Gastrocnemius medialis (tissue), 4 donors: Measurements from ENCODE around the gene FDX1. TPM values are rescaled to one million over a fixed set of nuclear protein-coding genes. Genes with fewer than 3 reads are reported as not detected.

Source experiments
- ATAC-seq, 2 donors: fragments of 150-250 bp; one replicate each; pipeline ENCODE4 v1.9.1; 2016
- DNase-seq, 2 donors: peaks; one replicate each; pipeline ENCODE4 v3.0.0-alpha.2; 2019
- H3K27ac ChIP-seq, 4 donors: fragments of 200-600 bp; sonication (generic); 1 replicate in 1 of 4; 2 replicates in 3 of 4; pipeline ENCODE4 v1.5.1; 2016 to 2018; ENCODE audit warnings: mild to moderate bottlenecking in 2 of 4, moderate library complexity in 1 of 4
- H3K27me3 ChIP-seq, 3 donors: fragments of 200-600 bp; sonication (generic) in 2 of 3; 1 replicate in 1 of 3; 2 replicates in 2 of 3; pipeline versions ENCODE4 v1.5.1 to v1.6.0; 2016 to 2019; ENCODE audit warnings: mild to moderate bottlenecking in 1 of 3, moderate library complexity in 1 of 3
- H3K36me3 ChIP-seq, 2 donors: fragments of 200-600 bp; sonication (generic) in 1 of 2; one replicate each; pipeline ENCODE4 v1.5.1; 2017 to 2018
- H3K4me1 ChIP-seq, 2 donors: fragments of 200-600 bp; sonication (generic) in 1 of 2; one replicate each; pipeline ENCODE4 v1.5.1; 2016 to 2017; ENCODE audit warnings: mild to moderate bottlenecking in 2 of 2
- H3K4me3 ChIP-seq, 4 donors: fragments of 200-600 bp; sonication (generic) in 3 of 4; 1 replicate in 1 of 4; 2 replicates in 3 of 4; pipeline ENCODE4 v1.5.1; 2016 to 2019; ENCODE audit warnings: mild to moderate bottlenecking in 2 of 4
- H3K9me3 ChIP-seq, 3 donors: fragments of 200-600 bp; sonication (generic) in 2 of 3; 1 replicate in 1 of 3; 2 replicates in 2 of 3; pipeline ENCODE4 v1.5.1; 2016 to 2019
- POLR2A ChIP-seq, 2 donors: fragments of 450-650 bp; IDR thresholded peaks; one replicate each; pipeline ENCODE4 v1.6.1; 2017; ENCODE audit warnings: antibody characterized with exemption in 2 of 2, mild to moderate bottlenecking in 2 of 2, moderate library complexity in 2 of 2
- in situ Hi-C, 4 donors: fragments of 200-750 bp; cut with MboI; loops; one replicate each; pipeline versions ENCODE4 v1.15.0 to v1.8.0; 2017; ENCODE audit warnings: low sequenced_read_pairs in 4 of 4
- intact Hi-C: fragments of 100-400 bp; cut with DNase I; formaldehyde crosslinking; loops from one replicate; pipeline ENCODE4 v1.15.1; 2023; ENCODE audit warnings: low total_unique reads
- total RNA-seq, 4 donors: library from RNA; depleted of rRNA; stranded (reverse); fragments of >200 nt; gene quantifications; one replicate each; pipeline versions ENCODE4 v1.1.0 to v1.2.3, GENCODE V29; 2016
- TF ChIP-seq, protein P1 (sequence below), 5 experiments: fragments of 450-650 bp in 3 of 5; fragments of 200-600 bp in 2 of 5; sonication (generic) in 2 of 5; IDR thresholded peaks in 4 of 5; conservative IDR thresholded peaks in 1 of 5; 1 replicate in 4 of 5; 2 replicates in 1 of 5; pipeline ENCODE4 v1.5.1; 2016 to 2019; ENCODE audit warnings: antibody characterized with exemption in 5 of 5, mild to moderate bottlenecking in 3 of 5, moderate library complexity in 3 of 5

Gene FDX1
- total RNA-seq, 4 donors from 2014 or later: 13.3 to 25.0 (median 21.3) TPM

DNA sequence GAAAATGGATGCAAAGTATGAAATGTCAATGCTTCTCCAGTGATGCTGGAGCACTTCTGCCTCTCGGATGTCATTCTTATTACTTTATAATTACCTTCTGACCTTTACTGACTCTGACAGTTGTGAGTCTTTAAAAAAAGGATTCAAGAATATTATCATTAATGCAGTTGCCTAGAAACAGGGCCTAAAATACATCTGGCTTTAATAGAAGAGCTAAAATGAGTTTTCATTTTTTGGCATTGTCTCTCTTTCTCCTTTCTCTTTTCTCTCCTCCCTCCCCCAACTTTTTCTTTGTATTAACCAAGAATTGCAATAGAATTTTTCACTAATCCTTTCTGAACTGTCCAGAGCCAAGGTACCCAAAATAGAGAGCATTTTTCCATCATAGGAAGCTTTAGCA lies 45.9 kb downstream of the FDX1 start:
- in situ Hi-C loops: no loop called here
- no peak for ATAC-seq
- Histone ChIP-seq H3K36me3 (no peaks in the 10 kb centered on the region), H3K4me3 (no peak overlapping the region), H3K4me1 (peaks cover 8 to 9% of the 10 kb centered on the region in 2 donors), H3K27me3 (no peaks in the 10 kb centered on the region), H3K9me3 (no peaks in the 10 kb centered on the region), H3K27ac (no peak overlapping the region)
- DNase-seq: no peak
- intact Hi-C loops: no loop called here
- no peak for TF ChIP-seq POLR2A (IDR thresholded peaks at IDR 0.05)
- TF ChIP-seq, protein P1, sequence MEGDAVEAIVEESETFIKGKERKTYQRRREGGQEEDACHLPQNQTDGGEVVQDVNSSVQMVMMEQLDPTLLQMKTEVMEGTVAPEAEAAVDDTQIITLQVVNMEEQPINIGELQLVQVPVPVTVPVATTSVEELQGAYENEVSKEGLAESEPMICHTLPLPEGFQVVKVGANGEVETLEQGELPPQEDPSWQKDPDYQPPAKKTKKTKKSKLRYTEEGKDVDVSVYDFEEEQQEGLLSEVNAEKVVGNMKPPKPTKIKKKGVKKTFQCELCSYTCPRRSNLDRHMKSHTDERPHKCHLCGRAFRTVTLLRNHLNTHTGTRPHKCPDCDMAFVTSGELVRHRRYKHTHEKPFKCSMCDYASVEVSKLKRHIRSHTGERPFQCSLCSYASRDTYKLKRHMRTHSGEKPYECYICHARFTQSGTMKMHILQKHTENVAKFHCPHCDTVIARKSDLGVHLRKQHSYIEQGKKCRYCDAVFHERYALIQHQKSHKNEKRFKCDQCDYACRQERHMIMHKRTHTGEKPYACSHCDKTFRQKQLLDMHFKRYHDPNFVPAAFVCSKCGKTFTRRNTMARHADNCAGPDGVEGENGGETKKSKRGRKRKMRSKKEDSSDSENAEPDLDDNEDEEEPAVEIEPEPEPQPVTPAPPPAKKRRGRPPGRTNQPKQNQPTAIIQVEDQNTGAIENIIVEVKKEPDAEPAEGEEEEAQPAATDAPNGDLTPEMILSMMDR (IDR thresholded peaks at IDR 0.05 in 4 of 5, conservative IDR thresholded peaks at IDR 0.05 in 1 of 5): no peak

- DNase-seq (no peak), ATAC-seq (no peak)
- H3K27me3 ChIP-seq: no peaks in the 10 kb centered on the region
- no peak overlapping the region for H3K27ac ChIP-seq
- intact Hi-C loops: no loop called here
- TF ChIP-seq, protein P1 (IDR thresholded peaks at IDR 0.05 in 4 of 5, conservative IDR thresholded peaks at IDR 0.05 in 1 of 5): no peak
- TF ChIP-seq POLR2A (IDR thresholded peaks at IDR 0.05): no peak
- H3K36me3 ChIP-seq: no peaks in the 10 kb centered on the region
- no peaks in the 10 kb centered on the region for H3K9me3 ChIP-seq
- peaks cover 8 to 9% of the 10 kb centered on the region in 2 donors for H3K4me1 ChIP-seq
- in situ Hi-C loops: no loop called here
- H3K4me3 ChIP-seq: no peak overlapping the region
Measured at GRCh38 chr11:110478410-110478809, 48.7 kb downstream of the FDX1 start.

DNA sequence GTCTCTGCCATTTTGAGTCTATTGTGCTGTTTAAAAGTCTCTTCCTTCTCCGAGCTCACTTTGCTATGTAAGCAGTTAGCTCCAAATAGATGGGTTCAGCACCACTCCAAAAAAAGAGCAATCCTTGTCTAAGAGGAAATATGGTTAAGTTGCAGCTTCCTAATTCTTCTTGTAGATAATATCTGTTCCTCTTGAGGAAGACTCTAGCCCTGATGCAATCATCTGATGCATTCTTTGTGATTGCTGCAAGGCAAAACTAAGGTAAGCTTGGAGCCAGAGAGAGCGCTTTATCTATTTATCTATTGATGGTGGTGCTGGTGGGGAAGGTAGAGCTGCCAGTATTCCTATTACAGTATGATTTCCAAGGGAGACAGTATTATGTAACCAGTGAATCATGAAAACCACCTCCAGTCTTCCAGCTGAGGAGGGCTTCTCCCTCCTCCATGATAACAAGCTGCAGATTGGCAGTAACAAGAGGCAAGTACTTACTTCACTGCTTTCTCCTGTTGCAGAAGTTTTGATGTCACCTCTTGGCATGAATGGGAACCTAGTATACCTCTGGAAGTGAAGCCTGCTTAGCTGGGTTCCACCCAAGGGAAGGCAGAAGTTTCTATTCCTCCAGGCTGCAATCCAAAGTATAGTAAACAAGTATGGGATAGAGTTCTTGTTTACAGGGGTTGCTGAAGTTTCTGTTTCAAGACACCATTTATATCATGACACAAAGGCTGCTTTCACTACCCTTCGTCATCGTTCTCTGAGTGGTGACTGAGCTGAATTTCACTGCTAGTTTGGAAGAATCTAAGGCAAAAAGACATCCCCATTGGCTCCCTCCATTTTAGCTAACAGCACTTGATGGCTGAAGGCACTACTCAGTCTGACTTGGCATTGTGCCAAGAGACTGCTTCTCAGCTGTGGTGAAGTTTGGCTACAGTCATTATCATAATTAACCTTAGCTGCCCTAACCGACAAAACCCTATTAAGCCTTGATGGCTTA lies 49.7 kb downstream of the FDX1 start:
- peak; percentile 25 to 42 for DNase-seq
- in situ Hi-C loops: no loop called here
- H3K27ac ChIP-seq: peak overlapping the region; percentile 31 to 76 (median 56)
- peak; percentile 94 for ATAC-seq
- intact Hi-C loops: no loop called here
- no peaks in the 10 kb centered on the region for H3K36me3 ChIP-seq
- peaks cover 8 to 9% of the 10 kb centered on the region in 2 donors for H3K4me1 ChIP-seq
- TF ChIP-seq, protein P1 (IDR thresholded peaks at IDR 0.05 in 4 of 5, conservative IDR thresholded peaks at IDR 0.05 in 1 of 5): no peak
- no peak for TF ChIP-seq POLR2A (IDR thresholded peaks at IDR 0.05)
- H3K27me3 ChIP-seq: no peaks in the 10 kb centered on the region
- H3K4me3 ChIP-seq: peak overlapping the region in 1 of 4 donors; percentile 25
- H3K9me3 ChIP-seq: no peaks in the 10 kb centered on the region

- intact Hi-C loops: no loop called here
- H3K4me3 ChIP-seq: no peak overlapping the region
- H3K4me1 ChIP-seq: peaks cover 8 to 9% of the 10 kb centered on the region in 2 donors
- TF ChIP-seq, protein P1 (IDR thresholded peaks at IDR 0.05 in 4 of 5, conservative IDR thresholded peaks at IDR 0.05 in 1 of 5): no peak
- TF ChIP-seq POLR2A (IDR thresholded peaks at IDR 0.05): no peak
- H3K36me3 ChIP-seq: no peaks in the 10 kb centered on the region
- no peak overlapping the region for H3K27ac ChIP-seq
- H3K27me3 ChIP-seq: no peaks in the 10 kb centered on the region
- DNase-seq (no peak), ATAC-seq (no peak)
- in situ Hi-C loops: no loop called here
- H3K9me3 ChIP-seq: no peaks in the 10 kb centered on the region
Measured at GRCh38 chr11:110481523-110481922, 51.8 kb downstream of the FDX1 start.
